22Rv1 (cell line): ENCODE results near the gene VPS41.

ENCODE experiments used
- H3K27ac ChIP-seq: fragments of 450-650 bp; 2 replicates; pipeline ENCODE4 v1.5.1; 2017
- CTCF ChIP-seq: fragments of 450-650 bp; IDR thresholded peaks from 2 replicates; pipeline ENCODE4 v1.5.1; 2017; ENCODE audit warnings: mild to moderate bottlenecking
- ZFX ChIP-seq: fragments of 450-650 bp; IDR thresholded peaks from 2 replicates; pipeline ENCODE4 v1.6.1; 2017; ENCODE audit warnings: antibody characterized with exemption, borderline replicate concordance

VPS41 gene

GRCh38 chr7:38677981-38678697, 230.9 kb downstream of the VPS41 start:
- no peak overlapping the region for H3K27ac ChIP-seq
- TF ChIP-seq CTCF (no peak), ZFX (no peak)

GRCh38 chr7:38675494-38676106, 233.4 kb downstream of the VPS41 start:
- H3K27ac ChIP-seq = no peak overlapping the region
- TF ChIP-seq ZFX (no peak), CTCF (no peak)

- H3K27ac ChIP-seq = no peak overlapping the region
- TF ChIP-seq ZFX (no peak), CTCF (no peak)
These were observed 234.5 kb downstream of the VPS41 start for GRCh38 chr7:38674513-38674912.

GRCh38 chr7:38673795-38674194, 235.2 kb downstream of the VPS41 start:
- no peak for TF ChIP-seq CTCF
- TF ChIP-seq ZFX = no peak
- H3K27ac ChIP-seq = no peak overlapping the region
